ENCODE measurements around the gene REN. TPM values are rescaled to one million over a fixed set of nuclear protein-coding genes. Genes with fewer than 3 reads are reported as not detected.

Gene REN
- total RNA-seq, 1 donor from 2014 or later = not detected

DNA sequence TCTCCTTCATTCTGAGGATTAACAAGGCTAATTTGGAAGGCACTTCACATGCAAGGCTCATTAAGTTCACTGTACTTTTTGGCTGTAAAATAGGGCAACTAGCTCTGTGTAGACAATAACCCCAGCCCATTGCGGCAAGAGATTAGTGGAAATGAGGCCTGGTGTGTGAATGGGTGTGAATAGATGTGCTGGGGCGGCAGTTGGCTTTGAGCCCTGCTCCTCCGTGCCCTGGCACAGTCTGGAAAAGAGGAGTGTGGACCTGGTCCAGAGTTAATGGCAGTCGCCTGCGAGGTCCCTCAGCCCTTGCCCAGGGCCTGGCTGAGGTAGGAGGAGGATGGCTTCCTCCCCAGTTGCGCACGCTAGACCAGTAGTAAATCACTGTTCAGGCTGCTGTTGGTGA is 25.3 kb upstream of the REN start:
- DNase-seq (ENCODE audit: low read depth) = no peak

DNA sequence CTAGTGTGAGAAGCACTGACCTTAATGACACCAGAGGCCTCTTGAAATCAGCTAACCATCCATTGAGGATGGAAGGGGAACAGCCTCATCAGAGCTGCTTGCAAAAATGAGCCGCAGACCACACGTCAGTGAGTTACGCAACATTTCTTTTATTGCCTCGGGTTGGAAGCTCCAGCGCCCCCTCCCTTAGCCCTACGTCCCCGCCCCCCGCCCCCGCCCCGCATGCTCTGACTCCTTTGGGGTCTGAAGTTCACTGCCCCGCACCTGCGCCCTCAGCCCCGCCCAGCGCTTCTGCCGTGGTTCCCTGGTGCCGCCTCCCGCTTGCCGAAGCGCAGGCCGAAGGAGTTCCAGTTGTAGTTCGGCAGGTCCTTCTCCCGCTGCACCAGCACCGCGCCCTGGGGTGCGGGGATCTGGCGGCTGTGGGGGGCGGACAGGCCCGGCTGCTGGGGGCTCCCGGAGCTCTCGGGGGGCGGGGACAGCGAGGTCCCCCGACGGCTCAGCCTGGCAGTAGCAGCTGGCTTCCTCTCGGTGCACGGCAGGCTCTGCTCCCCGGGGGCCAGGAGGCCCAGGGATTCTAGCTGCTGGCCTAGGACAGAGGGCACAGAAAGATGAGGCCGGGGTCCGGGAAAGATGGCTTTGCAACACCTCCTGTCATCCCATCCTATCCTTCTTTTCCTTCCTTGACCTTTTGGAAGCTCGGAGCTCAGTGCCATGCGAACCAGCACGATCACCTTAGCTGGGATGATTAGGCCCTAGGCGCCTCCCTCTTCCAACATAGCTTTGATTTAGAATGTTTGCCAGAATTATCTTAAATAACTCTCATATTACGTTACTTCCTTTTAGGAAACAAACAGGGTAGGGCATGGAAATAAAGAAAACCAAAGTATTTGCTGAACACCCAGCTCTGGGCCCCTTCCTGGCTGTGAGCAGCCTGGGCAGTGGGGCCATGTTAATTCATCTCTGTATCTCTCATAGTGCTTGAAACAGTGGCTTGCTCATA is 24.4 kb upstream of the REN start:
- DNase-seq (ENCODE audit: low read depth) = peak; percentile 43

DNA sequence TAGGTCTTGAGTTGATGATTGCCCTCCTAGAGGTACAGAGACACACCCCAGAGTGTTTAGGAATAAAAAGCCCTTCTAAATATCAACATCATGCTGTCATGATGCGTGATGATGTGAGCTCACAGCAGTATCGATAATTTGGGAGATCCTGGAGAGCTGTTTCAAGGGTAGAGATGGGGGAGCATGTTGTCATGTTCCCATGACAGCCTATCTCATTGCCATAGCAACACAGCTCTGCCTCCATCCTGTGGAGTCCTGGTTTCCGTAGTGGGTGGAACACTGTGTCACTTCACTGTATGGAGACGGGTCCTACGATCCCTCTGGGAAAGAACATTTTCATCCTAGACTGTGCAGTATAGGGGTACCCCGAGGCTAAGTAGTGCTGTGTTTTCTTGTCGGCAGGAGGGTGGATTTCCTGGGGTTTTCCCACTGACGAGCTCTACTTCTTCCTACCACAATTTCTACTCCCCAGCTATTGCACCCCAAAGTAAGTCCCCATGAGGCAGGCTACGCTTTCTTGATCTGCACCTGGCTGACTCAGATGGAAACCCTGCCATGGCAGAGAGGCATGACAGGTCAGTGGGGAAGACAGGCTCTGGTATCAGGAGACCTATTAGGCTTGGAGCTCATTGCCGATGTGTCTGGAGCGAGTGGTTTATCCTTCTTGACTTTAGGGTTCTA is 23.0 kb upstream of the REN start:
- DNase-seq (ENCODE audit: low read depth) = no peak

DNA sequence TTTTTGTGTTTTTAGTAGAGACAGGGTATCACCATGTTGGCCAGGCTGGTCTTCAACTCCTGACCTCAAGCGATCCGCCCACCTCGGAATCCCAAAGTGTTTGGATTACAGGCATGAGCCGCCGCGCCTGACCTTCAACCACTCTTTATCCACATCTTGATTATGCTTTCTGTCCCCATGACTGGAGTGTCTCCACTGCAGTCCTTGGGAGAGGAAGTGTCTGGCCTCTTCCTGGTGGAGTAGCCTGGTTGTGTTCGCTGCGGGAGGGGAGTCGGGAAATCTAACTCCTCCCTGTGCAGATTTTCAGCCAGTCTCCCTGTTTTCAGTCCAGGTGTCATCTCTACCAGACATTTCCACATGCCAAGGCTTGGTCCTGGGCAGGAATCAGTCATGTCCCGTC is 20.5 kb upstream of the REN start:
- DNase-seq (ENCODE audit: low read depth) = no peak

DNA sequence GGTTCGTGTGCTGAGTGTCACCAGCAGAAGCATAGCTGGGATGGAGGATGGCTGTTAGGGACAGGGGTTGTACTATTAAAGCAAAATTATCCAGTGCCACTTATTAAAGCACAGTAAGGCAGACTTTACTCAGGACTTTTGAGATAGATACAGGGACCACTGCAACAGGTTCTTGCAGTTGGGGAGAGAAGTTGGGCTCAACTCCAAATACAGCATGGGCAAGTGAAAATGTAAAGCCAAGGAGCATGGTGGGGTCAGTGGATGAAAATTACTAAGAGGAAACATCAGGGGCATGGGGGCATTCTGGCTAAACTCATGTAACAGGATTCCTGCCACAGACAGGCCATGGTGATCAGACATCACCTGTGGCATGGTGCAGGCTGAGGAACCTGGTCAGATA is 15.0 kb upstream of the REN start:
- no peak for DNase-seq (ENCODE audit: low read depth)

DNA sequence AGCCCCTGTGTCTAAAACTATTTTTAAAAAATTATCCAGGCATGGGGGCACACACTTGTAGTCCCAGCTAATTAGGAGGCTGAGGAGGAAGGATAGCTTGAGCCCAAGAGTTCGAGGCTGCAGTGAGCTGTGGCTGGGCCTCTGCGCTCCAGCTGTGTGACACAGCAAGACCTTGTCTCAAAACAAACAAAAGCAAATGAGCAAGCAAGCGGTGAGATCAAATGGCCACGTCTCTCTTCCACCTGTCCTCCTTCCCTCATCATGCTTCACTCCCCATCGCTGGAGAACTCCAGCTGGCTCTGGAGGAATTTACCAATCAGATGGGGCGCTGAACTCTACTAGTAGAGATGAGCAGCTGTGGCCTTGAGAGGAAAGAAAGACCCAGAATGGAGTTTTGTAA is 14.0 kb upstream of the REN start:
- DNase-seq (ENCODE audit: low read depth) = peak; percentile 79

DNA sequence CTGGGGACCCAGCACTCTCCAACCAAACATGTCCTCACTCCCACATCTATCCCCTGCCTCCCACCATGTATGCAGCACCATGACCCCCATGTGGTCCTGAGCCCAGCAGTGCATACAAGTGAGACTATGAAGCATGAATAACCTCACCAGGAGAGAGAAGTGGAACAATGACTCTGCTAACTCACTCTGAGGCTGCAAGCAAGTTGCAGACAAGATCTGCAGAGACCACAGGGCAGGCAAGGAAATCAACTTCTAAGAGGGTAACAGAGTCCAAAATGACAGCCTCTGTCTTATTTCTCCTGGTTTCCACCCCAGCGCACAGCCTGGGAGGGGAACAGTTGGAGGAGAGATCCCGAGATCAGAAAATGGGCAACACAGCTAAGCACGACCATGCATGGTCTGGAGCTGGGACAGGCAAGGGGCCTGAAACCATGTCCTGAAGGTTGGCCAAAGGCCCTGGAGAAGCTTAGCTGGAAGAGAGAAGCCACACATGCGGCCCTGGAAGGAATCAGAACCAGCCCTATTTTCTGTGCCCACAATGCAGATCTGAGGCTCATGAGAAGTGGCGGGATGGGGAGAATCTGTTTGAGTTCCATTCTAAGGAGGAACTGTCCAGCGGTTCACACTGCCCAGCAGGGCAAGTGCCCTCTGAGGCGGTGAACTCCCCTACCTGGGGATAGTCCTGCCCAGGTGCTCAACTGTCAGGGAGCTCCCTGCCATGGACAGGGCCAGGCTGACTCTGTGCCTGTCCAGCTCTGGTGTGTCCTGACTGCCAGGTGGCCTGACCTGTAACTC is 12.5 kb upstream of the REN start:
- DNase-seq (ENCODE audit: low read depth) = no peak

DNA sequence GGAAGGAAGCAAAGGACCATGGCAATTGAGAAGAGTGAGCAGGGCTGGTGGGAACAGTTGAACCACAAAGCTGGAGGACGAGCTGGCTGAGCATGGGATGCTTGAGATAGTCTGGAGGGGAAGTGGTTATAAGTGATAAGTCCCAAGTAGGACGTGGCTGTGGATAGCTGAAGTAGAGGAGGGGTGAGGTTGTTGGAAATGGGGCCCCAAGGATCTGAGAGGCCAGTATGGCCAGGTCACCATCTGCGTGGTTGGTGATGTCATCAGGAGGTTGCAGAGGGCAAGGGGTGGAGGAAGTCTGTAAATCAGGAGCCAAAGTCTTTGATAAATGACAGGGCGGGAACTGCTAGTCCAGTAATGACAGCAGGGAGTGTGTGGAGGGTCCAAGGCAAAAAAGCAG is 11.0 kb upstream of the REN start:
- no peak for DNase-seq (ENCODE audit: low read depth)

DNA sequence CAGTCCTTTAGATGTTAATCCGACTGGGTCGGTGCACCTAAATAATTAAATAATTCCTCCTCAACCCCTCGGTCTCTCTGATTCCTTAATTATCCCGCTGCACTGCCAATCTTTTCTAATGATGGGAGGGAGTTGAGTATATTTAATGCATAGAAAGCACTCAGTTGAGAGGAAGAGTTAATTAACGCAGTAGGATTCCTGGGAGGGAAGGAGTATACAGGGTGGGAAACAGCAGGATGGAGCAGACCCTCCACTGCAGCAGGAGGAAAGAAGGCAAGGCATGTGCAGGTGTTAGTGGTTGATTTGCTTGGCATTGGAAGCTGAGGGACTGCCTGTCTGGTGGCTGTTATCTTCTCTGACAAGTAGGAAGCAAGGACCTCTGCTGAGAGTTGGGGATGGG is 9.9 kb upstream of the REN start:
- DNase-seq (ENCODE audit: low read depth) = no peak

DNA sequence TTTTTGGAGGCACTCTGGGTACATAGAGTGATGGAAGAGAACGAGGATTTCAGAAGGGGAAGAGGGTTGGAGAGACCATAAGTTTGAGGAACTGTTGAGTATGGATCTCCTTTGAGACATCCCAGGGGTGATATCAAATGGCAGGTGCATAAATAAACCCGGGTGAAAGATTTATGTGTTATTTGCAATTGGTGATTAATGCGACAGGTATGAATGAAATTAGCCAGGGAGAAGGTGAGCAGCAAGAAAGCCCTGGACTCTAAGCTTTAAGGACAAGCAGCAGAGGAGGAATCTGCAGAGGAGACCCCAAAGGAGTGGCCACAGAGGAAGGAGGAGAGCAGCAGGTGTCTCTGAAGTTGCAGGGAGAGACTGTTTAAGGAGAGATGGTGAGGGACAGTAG is 8.8 kb upstream of the REN start:
- no peak for DNase-seq (ENCODE audit: low read depth)

DNA sequence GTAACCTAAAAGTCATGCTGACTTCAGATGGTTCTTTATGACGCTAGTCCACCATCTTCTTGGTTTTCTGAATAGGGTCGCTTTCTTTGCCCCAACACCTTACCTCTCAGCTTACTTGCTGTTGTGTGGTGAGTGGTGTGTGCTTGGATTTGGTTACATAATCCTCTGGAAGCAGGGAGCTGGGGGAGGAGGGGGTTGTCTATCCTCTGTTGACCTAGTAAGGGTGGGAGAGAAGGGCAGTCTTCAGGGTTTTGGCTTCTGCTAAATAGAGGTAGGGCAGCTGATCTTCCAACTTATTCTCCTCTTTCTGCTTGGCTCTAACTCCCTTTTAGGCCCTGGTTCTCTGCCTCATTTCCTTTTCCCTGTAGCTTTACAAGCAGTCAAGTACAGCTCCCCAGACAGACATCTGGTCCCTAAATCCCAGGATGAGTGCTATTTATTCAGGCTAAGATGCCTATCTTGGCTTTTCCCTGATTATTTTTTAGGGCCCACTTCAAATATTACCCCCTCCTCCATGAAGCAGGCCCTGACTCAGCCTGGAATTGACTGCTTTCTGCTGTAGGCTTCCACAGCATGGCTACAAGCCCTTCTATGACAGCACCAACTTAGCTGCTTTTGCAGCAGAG is 6.4 kb upstream of the REN start:
- no peak for DNase-seq (ENCODE audit: low read depth)

DNA sequence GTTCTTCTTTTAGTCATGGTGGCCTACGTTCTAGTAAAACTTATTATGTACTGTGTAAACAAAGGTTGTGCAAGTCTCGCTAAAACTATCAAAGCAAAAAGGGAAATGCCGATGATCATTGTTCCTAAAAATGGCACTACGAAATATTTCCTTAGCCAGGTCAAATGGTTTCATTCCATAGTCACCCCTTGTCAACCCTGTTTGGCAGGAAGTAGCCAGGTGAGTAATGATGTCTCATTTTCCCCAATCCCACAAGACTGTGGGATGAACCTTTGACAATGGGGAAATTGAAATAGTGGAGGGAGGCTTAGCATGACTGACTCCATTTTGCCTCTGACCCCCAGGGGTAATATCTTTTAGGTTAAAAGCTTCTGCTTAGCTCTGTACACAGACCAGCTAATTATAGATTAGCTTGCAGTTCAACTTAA is 5.6 kb upstream of the REN start:
- DNase-seq (ENCODE audit: low read depth) = no peak

DNA sequence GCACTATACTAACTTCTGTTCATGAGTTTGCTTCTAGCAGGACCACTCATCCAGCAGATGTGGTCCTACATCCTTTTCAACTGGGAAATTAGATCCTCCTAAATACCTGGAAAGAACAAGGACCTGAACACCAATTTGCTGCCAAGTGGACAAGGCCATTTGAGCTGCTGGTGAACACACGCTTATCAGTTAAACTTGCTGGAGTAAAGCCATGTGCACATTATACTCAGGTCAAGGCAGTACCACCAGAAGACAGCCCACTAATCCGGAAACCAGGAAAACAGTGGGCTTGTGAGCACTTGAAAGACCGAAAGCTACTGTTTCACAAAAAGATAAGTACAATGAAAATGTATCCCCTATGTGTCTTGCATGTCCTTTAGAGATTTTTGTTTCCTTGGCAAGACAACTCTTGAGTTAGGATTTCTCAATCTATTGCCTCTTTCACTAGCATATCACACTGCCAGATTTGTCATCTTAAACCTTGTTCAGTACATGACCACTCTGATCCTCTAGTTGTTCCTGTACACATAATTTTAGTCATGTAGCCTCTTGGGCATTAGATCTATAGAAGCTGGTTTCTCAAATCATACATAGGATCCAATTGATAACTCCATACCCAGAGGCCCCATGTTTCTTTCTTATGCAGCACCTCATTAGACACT is 4.5 kb upstream of the REN start:
- no peak for DNase-seq (ENCODE audit: low read depth)

DNA sequence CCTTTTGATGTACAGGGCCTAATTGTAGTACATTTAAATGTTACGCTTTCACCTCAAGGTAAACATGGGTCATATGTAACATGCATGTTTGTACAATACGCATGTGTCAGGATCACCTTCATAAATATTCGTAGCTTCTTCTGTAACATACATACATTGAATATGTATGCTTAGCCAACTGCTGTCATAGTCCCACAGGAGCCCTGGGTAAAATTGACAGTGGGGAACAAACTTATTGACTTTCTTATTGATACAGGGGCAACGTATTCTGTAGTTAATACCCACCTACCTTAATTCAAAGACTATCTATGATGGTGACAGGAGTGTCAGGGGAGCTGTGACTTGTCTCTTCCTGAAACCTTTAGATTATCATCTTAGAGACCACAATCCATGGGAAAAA is 3.7 kb upstream of the REN start:
- no peak for DNase-seq (ENCODE audit: low read depth)

DNA sequence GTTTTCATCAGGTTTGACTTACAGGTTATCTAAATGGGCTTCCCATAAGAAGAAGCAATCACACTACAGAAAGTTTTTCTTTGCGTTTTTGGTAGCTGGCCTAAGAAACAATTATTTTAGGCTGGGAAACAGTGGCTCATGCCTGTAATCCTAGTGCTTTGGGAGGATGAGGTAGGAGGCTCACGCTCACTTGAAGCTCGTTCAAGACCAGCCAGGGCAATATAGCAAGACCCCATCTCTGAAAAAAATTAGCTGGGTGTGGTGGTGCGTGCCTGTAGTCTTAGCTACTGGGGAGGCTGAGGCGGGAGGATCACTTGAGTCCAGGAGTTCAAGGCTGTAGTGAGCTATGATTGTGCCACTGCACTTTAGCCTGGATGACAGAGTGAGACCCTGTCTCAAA is 1.6 kb upstream of the REN start:
- DNase-seq (ENCODE audit: low read depth) = no peak

DNA sequence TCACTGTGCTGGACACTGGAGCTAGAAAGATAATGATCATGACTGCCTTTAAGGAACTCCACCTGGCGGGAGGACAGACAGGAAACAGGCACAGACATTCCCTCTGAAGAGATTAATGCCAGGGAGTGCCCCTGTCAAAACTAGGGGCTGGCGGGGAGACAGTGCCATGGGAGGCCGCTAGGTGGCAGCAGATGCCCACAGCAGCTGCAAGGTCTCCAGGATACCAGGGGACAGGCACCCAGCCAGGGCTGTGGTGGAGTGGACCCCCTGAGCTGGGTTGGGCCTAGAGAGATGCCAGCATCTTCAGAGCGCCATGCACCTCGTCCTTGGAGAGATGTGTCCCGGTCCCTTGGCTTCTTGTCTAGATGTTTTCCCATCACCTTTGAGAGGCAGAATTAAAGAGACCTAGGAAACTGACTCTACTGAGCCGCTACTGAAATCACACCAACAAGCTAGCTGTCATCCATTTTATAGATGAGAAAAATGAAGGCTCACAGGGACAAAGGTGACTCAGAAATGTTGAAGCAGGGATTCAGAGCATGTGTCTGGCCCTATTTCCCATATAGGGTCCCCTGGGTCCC is 3.6 kb downstream of the REN start:
- peak; percentile 80 for DNase-seq (ENCODE audit: low read depth)

DNA sequence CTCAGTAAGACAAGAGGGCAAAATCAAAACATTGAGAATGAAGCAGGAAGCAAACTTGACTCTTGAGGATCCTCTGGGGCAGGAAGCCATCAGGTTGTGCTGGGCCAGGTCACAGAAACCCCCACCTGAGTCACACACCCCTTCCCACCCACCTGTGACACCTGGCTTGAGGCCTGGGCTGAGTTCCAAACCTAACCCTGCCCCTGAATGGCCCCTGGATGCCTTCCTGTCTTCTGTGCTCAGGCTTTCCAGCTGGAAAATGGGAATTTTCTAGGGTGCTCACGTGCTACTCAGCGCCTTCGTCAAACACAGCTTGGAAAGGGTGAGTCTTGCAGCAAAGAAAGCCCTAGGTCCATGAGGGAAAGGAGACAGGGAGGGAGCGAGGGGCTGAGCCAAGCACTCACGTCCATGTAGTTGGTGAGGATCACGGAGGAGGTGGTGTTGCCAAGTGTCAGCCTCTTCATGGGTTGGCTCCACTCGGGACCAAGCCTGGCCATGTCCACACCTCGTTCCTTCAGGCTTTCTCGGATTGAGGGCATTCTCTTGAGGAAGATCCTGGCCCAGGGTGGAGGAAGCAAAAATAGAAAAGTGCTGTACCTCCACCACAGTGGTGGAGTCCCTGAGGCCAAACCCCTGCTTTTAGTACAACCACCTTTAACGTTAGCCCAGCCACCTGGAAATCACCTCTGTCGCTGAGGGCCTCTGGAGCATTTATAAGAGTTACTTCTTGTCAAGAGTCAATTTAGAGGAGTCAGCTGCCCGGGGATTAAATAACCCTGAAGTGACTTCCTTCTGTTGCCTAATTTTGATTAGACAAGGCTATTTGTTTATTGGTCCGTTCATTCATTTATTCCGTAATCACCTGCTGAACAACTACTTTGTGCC is 4.3 kb downstream of the REN start:
- no peak for DNase-seq (ENCODE audit: low read depth)

DNA sequence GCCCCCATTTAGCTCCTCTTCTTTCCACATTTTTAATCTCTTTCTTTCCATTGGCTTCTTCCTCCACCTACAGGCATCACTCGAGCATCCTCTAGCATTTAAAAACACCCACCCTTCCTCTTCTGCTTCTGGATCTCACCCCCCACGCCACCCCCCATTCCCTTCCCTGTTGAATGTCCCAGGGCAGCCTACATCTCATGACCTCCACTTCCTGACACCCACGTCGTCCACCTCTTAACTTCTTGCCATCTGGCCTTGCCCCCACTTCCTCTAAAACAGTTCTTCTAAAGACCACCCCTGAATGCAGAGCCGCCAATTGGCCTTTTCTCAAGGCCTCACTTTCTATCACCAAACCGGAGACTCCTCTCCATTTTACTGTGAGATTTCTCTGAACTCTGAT is 8.2 kb downstream of the REN start:
- no peak for DNase-seq (ENCODE audit: low read depth)

DNA sequence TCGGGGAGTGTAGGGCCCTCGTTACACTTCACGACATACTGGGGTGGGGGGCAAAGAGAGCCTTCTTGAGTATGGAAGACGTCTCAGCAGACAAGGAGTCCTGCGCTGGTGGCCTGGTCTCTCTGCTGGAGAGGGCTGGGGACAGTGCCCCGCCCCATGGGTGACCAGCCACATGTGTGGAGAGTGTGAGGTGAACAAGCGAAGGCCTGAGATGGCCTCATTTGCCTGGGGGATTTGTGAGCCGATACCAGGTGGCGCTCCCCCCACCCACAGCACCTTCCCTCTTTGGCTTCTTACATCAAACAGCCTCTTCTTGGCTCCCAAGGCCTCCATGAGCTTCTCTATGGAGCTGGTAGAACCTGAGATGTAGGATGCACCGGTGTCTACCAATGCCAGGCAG is 10.3 kb downstream of the REN start:
- DNase-seq (ENCODE audit: low read depth) = no peak

Data from myocyte (in vitro differentiated cells).